Osteocyte (in vitro differentiated cells): ENCODE data around the gene EBI3. TPM values are rescaled to one million over a fixed set of nuclear protein-coding genes. Genes with fewer than 3 reads are reported as not detected.
"Not testable (repeated sequence)": the region's sequence is repeated elsewhere in the genome, so short reads cannot be mapped to it uniquely, and the experiment has no call there.

Experiments used
- DNase-seq: peaks from one replicate; pipeline ENCODE4 v3.0.0; 2021; ENCODE audit warnings: mixed read lengths; ENCODE audit not compliant: unreplicated experiment; ENCODE audit errors: extremely low spot score
- H3K27ac Mint-ChIP-seq: one replicate; pipeline ENCODE4 v1.8.0; 2021; ENCODE audit warnings: mild to moderate bottlenecking, mixed read lengths; ENCODE audit not compliant: unreplicated experiment
- H3K27me3 Mint-ChIP-seq: one replicate; pipeline ENCODE4 v1.8.0; 2021; ENCODE audit warnings: mixed read lengths; ENCODE audit not compliant: unreplicated experiment
- H3K36me3 Mint-ChIP-seq: one replicate; pipeline ENCODE4 v1.8.0; 2021; ENCODE audit warnings: mixed read lengths; ENCODE audit not compliant: unreplicated experiment
- H3K4me1 Mint-ChIP-seq: one replicate; pipeline ENCODE4 v1.8.0; 2021; ENCODE audit warnings: mixed read lengths; ENCODE audit not compliant: unreplicated experiment
- H3K4me3 Mint-ChIP-seq: one replicate; pipeline ENCODE4 v1.8.0; 2021; ENCODE audit warnings: mild to moderate bottlenecking, moderate library complexity, mixed read lengths; ENCODE audit not compliant: unreplicated experiment
- H3K9me3 Mint-ChIP-seq: one replicate; pipeline ENCODE4 v1.8.0; 2021; ENCODE audit warnings: mixed read lengths; ENCODE audit not compliant: unreplicated experiment
- CTCF ChIP-seq: fragments of 200-600 bp; sonication (generic); IDR thresholded peaks from 2 replicates; pipeline ENCODE4 v1.5.0; 2021; ENCODE audit warnings: antibody characterized with exemption, mild to moderate bottlenecking, moderate library complexity
- total RNA-seq: library from RNA; stranded (reverse); gene quantifications from 2 replicates; pipeline ENCODE4 v1.2.1, GENCODE V29; 2021

The EBI3 gene
- total RNA-seq, 1 donor from 2014 or later, result 1.6 TPM

- no peak for TF ChIP-seq CTCF
- Mint-ChIP-seq H3K9me3 (peaks cover 5% of the 10 kb centered on the region), H3K27ac (no peak overlapping the region), H3K27me3 (no peaks in the 10 kb centered on the region), H3K36me3 (no peaks in the 10 kb centered on the region), H3K4me1 (peaks cover 2% of the 10 kb centered on the region), H3K4me3 (no peak overlapping the region)
- no peak for DNase-seq
These were observed 9.5 kb downstream of the EBI3 start for GRCh38 chr19:4238831-4239230.

DNA sequence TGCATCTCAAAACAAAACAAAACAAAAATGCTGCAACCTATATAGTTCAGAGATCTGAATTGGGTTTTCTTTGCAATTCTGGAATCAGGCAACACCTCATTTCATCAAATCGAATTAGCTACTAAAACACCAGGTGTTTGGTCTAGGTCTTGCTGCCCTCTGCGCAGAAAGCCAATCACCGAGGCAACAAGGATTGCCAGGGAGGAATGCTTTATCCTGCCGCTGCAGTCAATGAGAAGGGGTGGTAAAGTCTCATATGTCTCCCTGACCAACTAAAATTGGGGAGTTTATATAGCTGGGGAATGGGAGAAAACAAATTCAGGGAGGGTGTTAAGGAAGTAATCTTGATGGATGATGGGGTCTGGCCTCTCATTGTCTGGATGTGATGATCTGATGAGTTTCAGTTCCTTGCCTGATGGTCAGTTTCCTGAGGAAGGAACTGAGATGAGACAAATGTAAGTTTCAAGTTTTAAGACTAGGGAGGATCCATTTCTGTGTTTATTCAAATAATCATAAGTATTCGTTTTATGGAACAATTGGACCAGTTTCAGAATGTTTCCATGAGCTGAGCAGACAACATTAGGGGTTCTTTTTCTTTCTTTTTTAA, 12.6 kb downstream of the EBI3 start:
- TF ChIP-seq CTCF, result no peak
- Mint-ChIP-seq H3K4me3 (no peak overlapping the region), H3K36me3 (no peaks in the 10 kb centered on the region), H3K27me3 (no peaks in the 10 kb centered on the region), H3K9me3 (peaks cover 5% of the 10 kb centered on the region), H3K27ac (no peak overlapping the region), H3K4me1 (peaks cover 6% of the 10 kb centered on the region)
- DNase-seq, result no peak

- H3K4me3 Mint-ChIP-seq, H3K9me3 Mint-ChIP-seq, H3K27me3 Mint-ChIP-seq, DNase-seq, H3K4me1 Mint-ChIP-seq: not testable (repeated sequence)
- H3K36me3 Mint-ChIP-seq, result peaks cover 19% of the 10 kb centered on the region
- peak overlapping the region; percentile 99 for H3K27ac Mint-ChIP-seq
These were observed 16.6 kb downstream of the EBI3 start for GRCh38 chr19:4245938-4246337.

DNA sequence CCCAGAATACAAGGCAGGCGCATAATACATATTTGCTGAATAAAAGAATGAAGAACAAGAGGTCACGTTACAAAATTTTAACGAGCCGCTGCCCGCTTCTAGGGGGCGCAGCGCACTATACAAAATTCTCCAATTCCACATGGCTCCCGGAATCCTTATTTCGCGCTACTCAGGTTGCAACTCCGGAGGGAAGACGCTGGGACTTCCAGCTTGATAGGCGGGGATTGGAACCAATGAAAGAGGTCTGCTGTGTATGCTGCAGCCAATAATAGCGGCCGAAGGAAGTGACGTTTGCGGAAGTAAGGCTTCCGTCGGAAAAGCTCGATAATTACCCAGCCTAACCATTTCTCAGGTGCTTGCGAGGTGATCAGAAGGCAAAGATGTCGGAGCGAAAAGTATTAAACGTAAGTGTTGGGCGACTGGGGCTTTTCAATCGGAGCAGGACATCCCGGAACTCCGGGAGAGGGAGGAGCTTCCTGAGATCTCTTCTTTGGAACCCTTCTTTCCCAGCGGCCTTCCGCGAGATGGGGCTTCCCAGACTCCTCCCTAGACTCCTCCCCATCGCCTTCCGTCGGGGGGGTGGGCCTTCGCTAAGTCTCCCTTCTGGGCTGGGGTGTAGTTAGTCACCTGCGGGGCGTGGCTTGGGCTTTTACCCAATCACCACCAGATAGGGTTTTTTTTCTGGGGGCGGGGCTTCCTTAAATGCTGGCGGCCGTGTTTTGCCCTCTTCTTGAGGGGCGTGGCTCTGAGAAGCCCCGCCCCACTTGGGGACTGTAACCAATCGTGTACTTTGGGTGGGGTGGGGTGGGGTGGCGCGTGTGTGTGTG, 17.7 kb downstream of the EBI3 start, which contains the start of gene YJU2:
TSS of gene YJU2 (plus strand) at position 314 of the 827 bp plus-strand sequence. CDS start at position 381, 67 bp downstream.
- DNase-seq, result peak; percentile 99
- Mint-ChIP-seq H3K4me1 (peaks cover 9% of the 10 kb centered on the region), H3K27ac (peak within 1 kb of the TSS; percentile 99), H3K4me3 (peak within 1 kb of the TSS; percentile 94), H3K36me3 (peaks cover 23% of the 10 kb centered on the region), H3K9me3 (peaks cover 2% of the 10 kb centered on the region), H3K27me3 (no peaks in the 10 kb centered on the region)
- peak; percentile 67 for TF ChIP-seq CTCF

DNA sequence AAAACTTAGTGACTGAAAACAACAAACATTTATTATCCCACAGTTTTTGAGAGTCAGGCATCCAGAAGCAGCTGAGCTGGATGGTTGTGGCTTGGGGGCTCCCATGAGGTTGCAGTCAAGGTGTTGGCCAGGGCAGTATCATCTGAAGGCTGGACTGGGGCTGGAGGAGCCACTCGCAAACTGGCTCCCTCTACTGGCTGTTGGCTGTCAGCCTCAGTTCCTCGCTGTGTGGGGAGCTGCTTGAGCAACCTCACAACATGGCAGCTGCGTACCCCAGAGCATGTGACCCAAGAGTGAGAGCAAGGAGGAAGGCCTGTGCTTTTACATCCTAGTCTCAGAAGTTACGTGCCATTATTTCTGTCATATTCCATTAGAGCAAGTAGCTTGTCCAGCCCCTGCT, 27.2 kb downstream of the EBI3 start:
- TF ChIP-seq CTCF, result no peak
- H3K4me1 Mint-ChIP-seq, result no peaks in the 10 kb centered on the region
- H3K27me3 Mint-ChIP-seq, result no peaks in the 10 kb centered on the region
- no peak overlapping the region for H3K27ac Mint-ChIP-seq
- peaks cover 33% of the 10 kb centered on the region for H3K36me3 Mint-ChIP-seq
- DNase-seq, result no peak
- no peak overlapping the region for H3K4me3 Mint-ChIP-seq
- no peaks in the 10 kb centered on the region for H3K9me3 Mint-ChIP-seq
